Kidney epithelial cell (primary cell): ENCODE results near the gene GPR157. TPM values are rescaled to one million over a fixed set of nuclear protein-coding genes. Genes with fewer than 3 reads are reported as not detected.

ENCODE experiments used
- DNase-seq: peaks from one replicate; pipeline ENCODE4 v3.0.0-alpha.2; 2010; ENCODE audit warnings: low read depth
- H3K27me3 ChIP-seq: 2 replicates; pipeline ENCODE4 v1.6.0; 2011; ENCODE audit warnings: low read length; ENCODE audit not compliant: control insufficient read depth, insufficient read depth
- H3K36me3 ChIP-seq: 2 replicates; pipeline ENCODE4 v1.5.1; 2011; ENCODE audit warnings: low read length; ENCODE audit not compliant: control insufficient read depth, insufficient read depth
- H3K4me3 ChIP-seq: 2 replicates; pipeline ENCODE4 v1.5.1; 2011; ENCODE audit warnings: low read depth, mild to moderate bottlenecking, control low read depth, low read length
- total RNA-seq: library from RNA; depleted of rRNA; stranded (reverse); fragments of >200 nt; gene quantifications from 2 replicates; pipeline ENCODE4 v1.2.3, GENCODE V29; 2015
- TF ChIP-seq, protein P1 (sequence below): IDR thresholded peaks from 2 replicates; pipeline ENCODE4 v1.5.1; 2011; ENCODE audit warnings: mild to moderate bottlenecking, moderate library complexity, low read length, control low read depth, inconsistent platforms; ENCODE audit not compliant: insufficient read depth, poor library complexity, severe bottlenecking

Gene GPR157
- total RNA-seq, 1 donor from 2014 or later, result 6.4 TPM

DNA sequence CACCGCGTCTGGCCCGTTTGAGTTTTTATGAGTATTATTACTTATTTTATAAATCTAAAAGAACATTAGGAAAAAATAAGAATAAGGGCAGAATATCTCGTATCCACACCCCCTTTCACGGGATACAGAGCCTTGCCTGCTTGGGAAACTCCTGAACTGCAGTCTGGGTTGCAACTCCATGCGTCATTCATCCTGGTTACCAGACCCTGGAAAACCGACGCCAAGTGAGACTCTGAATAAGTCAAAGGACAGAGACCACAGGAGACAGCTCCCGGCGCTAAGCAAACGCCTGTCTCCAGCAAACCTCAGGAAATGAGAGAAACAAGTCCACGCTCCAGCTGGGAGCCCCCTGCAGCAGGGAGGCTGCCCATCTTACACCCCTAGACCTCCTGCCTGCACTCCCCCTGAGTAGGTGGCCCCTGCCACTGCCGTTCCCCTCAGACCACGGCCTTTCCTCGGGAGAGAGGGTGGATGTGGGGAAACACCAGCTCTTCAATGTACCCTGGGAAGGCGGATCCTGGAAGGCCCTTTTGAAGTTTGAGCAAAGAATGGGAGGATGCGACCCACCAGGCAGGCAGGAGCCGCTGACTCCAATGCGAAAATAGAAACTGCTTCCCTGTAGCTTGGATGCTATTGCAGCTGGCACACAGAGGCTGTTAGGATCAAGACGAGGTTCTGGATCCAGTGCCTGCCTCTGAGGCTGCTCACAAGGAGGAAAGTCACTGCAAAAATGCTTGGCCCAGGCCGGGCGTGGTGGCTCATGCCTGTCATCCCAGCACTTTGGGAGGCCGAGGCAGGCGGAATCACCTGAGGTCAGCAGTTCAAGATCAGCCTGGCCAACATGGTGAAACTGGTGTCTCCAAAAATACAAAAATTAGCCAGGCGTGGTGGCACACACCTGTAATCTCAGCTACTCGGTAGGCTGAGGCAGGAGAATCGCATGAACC is 37.7 kb upstream of the GPR157 start:
- peak; percentile 69 for DNase-seq
- TF ChIP-seq, protein P1, sequence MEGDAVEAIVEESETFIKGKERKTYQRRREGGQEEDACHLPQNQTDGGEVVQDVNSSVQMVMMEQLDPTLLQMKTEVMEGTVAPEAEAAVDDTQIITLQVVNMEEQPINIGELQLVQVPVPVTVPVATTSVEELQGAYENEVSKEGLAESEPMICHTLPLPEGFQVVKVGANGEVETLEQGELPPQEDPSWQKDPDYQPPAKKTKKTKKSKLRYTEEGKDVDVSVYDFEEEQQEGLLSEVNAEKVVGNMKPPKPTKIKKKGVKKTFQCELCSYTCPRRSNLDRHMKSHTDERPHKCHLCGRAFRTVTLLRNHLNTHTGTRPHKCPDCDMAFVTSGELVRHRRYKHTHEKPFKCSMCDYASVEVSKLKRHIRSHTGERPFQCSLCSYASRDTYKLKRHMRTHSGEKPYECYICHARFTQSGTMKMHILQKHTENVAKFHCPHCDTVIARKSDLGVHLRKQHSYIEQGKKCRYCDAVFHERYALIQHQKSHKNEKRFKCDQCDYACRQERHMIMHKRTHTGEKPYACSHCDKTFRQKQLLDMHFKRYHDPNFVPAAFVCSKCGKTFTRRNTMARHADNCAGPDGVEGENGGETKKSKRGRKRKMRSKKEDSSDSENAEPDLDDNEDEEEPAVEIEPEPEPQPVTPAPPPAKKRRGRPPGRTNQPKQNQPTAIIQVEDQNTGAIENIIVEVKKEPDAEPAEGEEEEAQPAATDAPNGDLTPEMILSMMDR, result no peak
- Histone ChIP-seq H3K4me3 (no peak overlapping the region), H3K36me3 (no peaks in the 10 kb centered on the region), H3K27me3 (no peaks in the 10 kb centered on the region)

DNA sequence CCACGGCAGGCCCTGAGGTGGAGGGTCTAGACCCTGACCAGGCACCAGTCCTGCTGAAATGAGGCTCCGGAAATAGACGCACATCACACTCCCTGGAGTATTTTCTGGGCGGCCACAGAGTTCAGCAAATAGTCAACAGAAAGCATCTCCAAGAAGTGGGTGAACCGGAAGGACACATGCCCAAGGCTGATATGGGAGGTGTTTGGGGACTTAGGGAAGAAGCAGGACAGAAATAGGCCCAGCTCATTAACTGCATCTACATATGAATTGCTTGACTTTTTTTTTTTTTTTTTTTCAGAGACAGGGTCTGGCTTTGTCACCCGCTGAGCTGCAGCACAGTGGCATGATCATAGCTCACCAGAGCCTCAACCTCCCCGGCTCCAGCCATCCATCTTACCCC is 36.5 kb upstream of the GPR157 start:
- no peaks in the 10 kb centered on the region for H3K27me3 ChIP-seq
- DNase-seq, result no peak
- TF ChIP-seq, protein P1, result no peak
- no peaks in the 10 kb centered on the region for H3K36me3 ChIP-seq
- no peak overlapping the region for H3K4me3 ChIP-seq

DNA sequence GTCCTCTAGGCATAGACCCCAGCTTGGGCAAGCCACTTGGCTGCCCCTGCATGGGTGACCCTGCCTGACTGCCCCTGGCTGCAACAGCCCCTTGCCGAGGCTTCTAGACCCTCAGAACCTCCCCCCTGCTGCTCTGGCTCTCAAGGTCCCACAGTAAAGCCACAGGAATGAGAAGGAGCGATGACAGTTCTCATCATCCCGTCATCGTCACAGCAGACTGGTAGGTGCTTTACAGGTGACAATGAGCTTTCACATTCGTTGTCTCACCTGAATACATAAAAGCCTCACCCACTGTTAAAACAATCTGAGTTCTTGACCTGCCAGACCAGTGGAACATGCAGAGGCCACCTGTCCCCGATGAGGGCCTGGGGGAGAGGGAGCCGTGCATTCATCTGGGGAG is 36.0 kb upstream of the GPR157 start:
- H3K27me3 ChIP-seq, result no peaks in the 10 kb centered on the region
- TF ChIP-seq, protein P1, result no peak
- no peaks in the 10 kb centered on the region for H3K36me3 ChIP-seq
- H3K4me3 ChIP-seq, result no peak overlapping the region
- DNase-seq, result no peak

DNA sequence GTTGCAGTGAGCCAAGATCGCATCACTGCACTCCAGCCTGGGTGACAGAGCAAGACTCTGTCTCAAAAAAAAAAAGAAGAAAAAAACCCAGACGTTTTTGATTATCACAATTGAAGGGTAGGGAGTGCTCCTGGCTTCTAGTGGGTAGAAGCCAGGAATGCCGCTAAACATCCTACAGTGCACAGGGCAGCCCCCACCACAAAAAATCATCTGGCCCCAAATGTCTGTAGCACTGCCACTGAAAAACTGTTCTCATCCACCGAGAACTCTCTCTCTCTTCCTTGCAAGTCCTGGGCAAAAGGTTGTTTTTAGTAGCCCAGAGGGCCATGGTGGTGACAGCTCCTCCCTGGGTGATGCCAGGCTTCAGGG is 35.6 kb upstream of the GPR157 start:
- no peak overlapping the region for H3K4me3 ChIP-seq
- H3K36me3 ChIP-seq, result no peaks in the 10 kb centered on the region
- no peak for DNase-seq
- no peaks in the 10 kb centered on the region for H3K27me3 ChIP-seq
- TF ChIP-seq, protein P1, result no peak

DNA sequence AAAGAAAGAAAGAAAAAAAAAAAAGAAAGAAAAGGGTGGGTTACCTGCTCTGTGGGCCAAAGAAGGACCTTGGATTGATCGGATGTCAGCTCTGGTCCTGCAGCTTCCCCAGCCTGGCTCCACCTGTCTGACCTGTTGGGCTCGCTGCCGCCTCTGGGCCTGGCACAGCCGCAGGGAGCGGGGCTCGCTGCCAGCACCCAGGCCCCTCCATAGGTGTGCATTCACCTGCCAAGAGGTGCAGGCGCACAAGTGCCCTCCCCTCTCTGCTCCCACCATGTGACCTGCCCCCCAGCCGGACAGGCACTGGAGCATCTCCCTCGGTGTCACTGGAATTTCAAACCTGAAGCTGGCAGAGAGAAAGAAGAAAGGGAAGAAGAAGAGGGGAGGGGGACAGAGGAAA is 33.1 kb upstream of the GPR157 start:
- no peak overlapping the region for H3K4me3 ChIP-seq
- no peaks in the 10 kb centered on the region for H3K27me3 ChIP-seq
- H3K36me3 ChIP-seq, result no peaks in the 10 kb centered on the region
- no peak for DNase-seq
- TF ChIP-seq, protein P1, result no peak
